Measurements from ENCODE around the gene CACNA2D2. TPM values are rescaled to one million over a fixed set of nuclear protein-coding genes. Genes with fewer than 3 reads are reported as not detected.

CACNA2D2 gene
- total RNA-seq, 1 experiment from 2014 or later = 0.02 TPM

- DNase-seq (ENCODE audit: extremely low read depth, low read depth) = no peak
Measured at GRCh38 chr3:50435371-50436113, 67.9 kb downstream of the CACNA2D2 start.

- no peak for DNase-seq (ENCODE audit: extremely low read depth, low read depth)
Measured at GRCh38 chr3:50433954-50434353, 69.5 kb downstream of the CACNA2D2 start.

GRCh38 chr3:50430950-50431435 is 72.4 kb downstream of the CACNA2D2 start:
- no peak for DNase-seq (ENCODE audit: extremely low read depth, low read depth)

- DNase-seq (ENCODE audit: extremely low read depth, low read depth) = no peak
Measured at GRCh38 chr3:50430191-50430590, 73.2 kb downstream of the CACNA2D2 start.

- no peak for DNase-seq (ENCODE audit: extremely low read depth, low read depth)
Measured at GRCh38 chr3:50428007-50428633, 75.3 kb downstream of the CACNA2D2 start.

- DNase-seq (ENCODE audit: extremely low read depth, low read depth) = no peak
Measured at GRCh38 chr3:50427217-50427616, 76.2 kb downstream of the CACNA2D2 start.

- no peak for DNase-seq (ENCODE audit: extremely low read depth, low read depth)
Measured at GRCh38 chr3:50425911-50426310, 77.5 kb downstream of the CACNA2D2 start.

GRCh38 chr3:50423543-50423942 is 79.9 kb downstream of the CACNA2D2 start:
- DNase-seq (ENCODE audit: extremely low read depth, low read depth) = no peak

- no peak for DNase-seq (ENCODE audit: extremely low read depth, low read depth)
Measured at GRCh38 chr3:50422153-50422552, 81.3 kb downstream of the CACNA2D2 start.

- DNase-seq (ENCODE audit: extremely low read depth, low read depth) = no peak
Measured at GRCh38 chr3:50419595-50420370, 83.7 kb downstream of the CACNA2D2 start.

GRCh38 chr3:50418850-50419249 is 84.6 kb downstream of the CACNA2D2 start:
- no peak for DNase-seq (ENCODE audit: extremely low read depth, low read depth)

- no peak for DNase-seq (ENCODE audit: extremely low read depth, low read depth)
Measured at GRCh38 chr3:50417637-50418033, 85.8 kb downstream of the CACNA2D2 start.

GRCh38 chr3:50416736-50417636 is 86.4 kb downstream of the CACNA2D2 start:
- DNase-seq (ENCODE audit: extremely low read depth, low read depth) = no peak

- no peak for DNase-seq (ENCODE audit: extremely low read depth, low read depth)
Measured at GRCh38 chr3:50415816-50416215, 87.6 kb downstream of the CACNA2D2 start.

GRCh38 chr3:50415061-50415460 is 88.4 kb downstream of the CACNA2D2 start:
- no peak for DNase-seq (ENCODE audit: extremely low read depth, low read depth)

- no peak for DNase-seq (ENCODE audit: extremely low read depth, low read depth)
Measured at GRCh38 chr3:50414616-50415015, 88.8 kb downstream of the CACNA2D2 start.

GRCh38 chr3:50412231-50412754 is 91.1 kb downstream of the CACNA2D2 start:
- DNase-seq (ENCODE audit: extremely low read depth, low read depth) = no peak

GRCh38 chr3:50411229-50411628 is 92.2 kb downstream of the CACNA2D2 start:
- no peak for DNase-seq (ENCODE audit: extremely low read depth, low read depth)

- DNase-seq (ENCODE audit: extremely low read depth, low read depth) = no peak
Measured at GRCh38 chr3:50410608-50411139, 92.8 kb downstream of the CACNA2D2 start.

GRCh38 chr3:50410185-50410584 is 93.2 kb downstream of the CACNA2D2 start:
- DNase-seq (ENCODE audit: extremely low read depth, low read depth) = no peak
